Islet precursor cell (in vitro differentiated cells): ENCODE measurements around the gene BBIP1.

Experiments used
- DNase-seq: peaks from one replicate; pipeline ENCODE4 v3.0.0-alpha.2; 2018

The BBIP1 gene

GRCh38 chr10:110918643-110919348, at the start of gene BBIP1:
TSS of gene BBIP1 (minus strand) at chr10:110919180. CDS start at chr10:110918157, 1,023 bp downstream.
- no peak for DNase-seq

GRCh38 chr10:110967645-110968044, 48.7 kb upstream of the BBIP1 start:
- DNase-seq: no peak

- no peak for DNase-seq
These were observed 48.1 kb upstream of the BBIP1 start for GRCh38 chr10:110967009-110967630.

- no peak for DNase-seq
These were observed 47.2 kb upstream of the BBIP1 start for GRCh38 chr10:110966146-110966545.

- DNase-seq: no peak
These were observed 46.2 kb upstream of the BBIP1 start for GRCh38 chr10:110965216-110965615.

GRCh38 chr10:110964681-110965080, 45.7 kb upstream of the BBIP1 start:
- no peak for DNase-seq

- no peak for DNase-seq
These were observed 44.2 kb upstream of the BBIP1 start for GRCh38 chr10:110963162-110963561.

GRCh38 chr10:110962443-110962842, 43.5 kb upstream of the BBIP1 start:
- DNase-seq: no peak

- no peak for DNase-seq
These were observed 41.3 kb upstream of the BBIP1 start for GRCh38 chr10:110960333-110960712.

GRCh38 chr10:110959379-110960332, 40.7 kb upstream of the BBIP1 start:
- DNase-seq: no peak

GRCh38 chr10:110957606-110958005, 38.6 kb upstream of the BBIP1 start:
- no peak for DNase-seq

- DNase-seq: no peak
These were observed 32.4 kb upstream of the BBIP1 start for GRCh38 chr10:110951381-110951780.

GRCh38 chr10:110947061-110947595, 28.1 kb upstream of the BBIP1 start:
- peak; percentile 75 for DNase-seq

- DNase-seq: no peak
These were observed 27.5 kb upstream of the BBIP1 start for GRCh38 chr10:110946496-110946895.

GRCh38 chr10:110944792-110945396, 25.9 kb upstream of the BBIP1 start:
- DNase-seq: no peak

- no peak for DNase-seq
These were observed 20.4 kb upstream of the BBIP1 start for GRCh38 chr10:110939419-110939818.

GRCh38 chr10:110936757-110937156, 17.8 kb upstream of the BBIP1 start:
- DNase-seq: no peak

- no peak for DNase-seq
These were observed 13.7 kb upstream of the BBIP1 start for GRCh38 chr10:110932505-110933180.

- no peak for DNase-seq
These were observed 12.9 kb upstream of the BBIP1 start for GRCh38 chr10:110931769-110932381.

GRCh38 chr10:110927461-110927860, 8.5 kb upstream of the BBIP1 start:
- no peak for DNase-seq

- no peak for DNase-seq
These were observed 5.0 kb upstream of the BBIP1 start for GRCh38 chr10:110923856-110924493.
